WTC11 (cell line): ENCODE measurements around the gene FAM111B.
"Not testable (repeated sequence)": the region's sequence is repeated elsewhere in the genome, so short reads cannot be mapped to it uniquely, and the experiment has no call there.

Experiments used
- AR ChIP-seq: fragments of 250-450 bp; sonication (Bioruptor Pico); IDR thresholded peaks from 2 replicates; pipeline ENCODE4 v1.9.0; 2021; ENCODE audit warnings: mild to moderate bottlenecking
- CBFB ChIP-seq: sonication (generic); formaldehyde crosslinking; IDR thresholded peaks from 2 replicates; pipeline ENCODE4 v1.8.1; 2022; ENCODE audit warnings: mild to moderate bottlenecking, low read depth, missing genetic modification reagents
- CTCF ChIP-seq: fragments of 200-600 bp; IDR thresholded peaks from 2 replicates; pipeline ENCODE4 v1.8.0; 2022; ENCODE audit warnings: antibody characterized with exemption
- E2F4 ChIP-seq: sonication (generic); formaldehyde crosslinking; IDR thresholded peaks from 2 replicates; pipeline ENCODE4 v1.8.1; 2022; ENCODE audit warnings: low read depth, mild to moderate bottlenecking, moderate library complexity, missing genetic modification reagents, borderline replicate concordance
- ELF4 ChIP-seq: sonication (generic); formaldehyde crosslinking; IDR thresholded peaks from 2 replicates; pipeline ENCODE4 v1.8.1; 2022; ENCODE audit warnings: low read depth, mild to moderate bottlenecking, moderate library complexity, missing genetic modification reagents
- FOXP1 ChIP-seq: sonication (generic); formaldehyde crosslinking; IDR thresholded peaks from 2 replicates; pipeline ENCODE4 v1.8.0; 2022; ENCODE audit warnings: missing genetic modification reagents, mild to moderate bottlenecking, moderate library complexity, borderline replicate concordance
- JUN ChIP-seq: sonication (generic); formaldehyde crosslinking; IDR thresholded peaks from 2 replicates; pipeline ENCODE4 v1.8.0; 2023; ENCODE audit warnings: mild to moderate bottlenecking, missing genetic modification reagents
- TCF7 ChIP-seq: sonication (generic); formaldehyde crosslinking; IDR thresholded peaks from 2 replicates; pipeline ENCODE4 v1.8.0; 2022; ENCODE audit warnings: mild to moderate bottlenecking, low read depth, missing genetic modification reagents, moderate library complexity

- not testable (repeated sequence) for TF ChIP-seq E2F4; FOXP1; CBFB; ELF4 (CRISPR knock-in tag); JUN (CRISPR knock-in tag); TCF7 (CRISPR knock-in tag); AR (CRISPR knock-in tag)
- TF ChIP-seq CTCF = peak; percentile 93
Observed at GRCh38 chr11:59058120-59059033, 48.7 kb upstream of the FAM111B start.
